ENCODE data around the gene ENPP6.

ENPP6 gene

DNA sequence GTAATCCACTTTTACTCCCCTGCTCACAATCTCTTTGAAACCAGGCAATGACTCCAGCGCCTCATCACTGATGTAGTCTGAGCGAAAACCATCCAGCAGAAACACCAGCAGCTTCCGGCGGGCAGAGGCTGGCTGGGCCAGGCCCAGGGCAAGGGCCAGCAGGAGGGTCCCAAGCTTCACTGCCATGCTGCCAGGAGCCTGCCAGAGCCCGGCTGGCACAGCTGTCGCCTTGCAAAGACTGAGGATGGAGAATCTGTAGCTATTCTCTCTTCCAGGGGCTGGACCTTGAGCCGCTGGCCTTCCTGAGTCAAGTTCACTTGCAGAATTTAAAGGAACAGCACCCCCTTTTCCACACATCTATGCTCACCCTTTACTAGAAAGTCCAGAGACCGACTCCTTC lies at the start of gene ENPP6:
Gene ENPP6, minus strand, starts transcription at position 240 of the 400 bp plus-strand sequence. Its CDS starts 54 bp downstream, at position 186.
- Mint-ChIP-seq H3K27ac (no peak within 1 kb of the TSS), H3K4me1 (no peaks in the 10 kb centered on the region), H3K36me3 (ENCODE audit: low read depth) (no peaks in the 10 kb centered on the region), H3K27me3 (peaks cover 15% of the 10 kb centered on the region), H3K9me3 (no peaks in the 10 kb centered on the region), H3K4me3 (no peak within 1 kb of the TSS)
- no peak for DNase-seq
- ATAC-seq, result no peak

GRCh38 chr4:184267206-184267608 lies 49.5 kb upstream of the ENPP6 start:
- ATAC-seq (no peak), DNase-seq (no peak)
- Mint-ChIP-seq H3K4me3 (peak overlapping the region; percentile 81), H3K36me3 (ENCODE audit: low read depth) (no peaks in the 10 kb centered on the region), H3K27me3 (no peaks in the 10 kb centered on the region), H3K4me1 (peaks cover 72% of the 10 kb centered on the region), H3K9me3 (no peaks in the 10 kb centered on the region), H3K27ac (peak overlapping the region; percentile 93)

DNA sequence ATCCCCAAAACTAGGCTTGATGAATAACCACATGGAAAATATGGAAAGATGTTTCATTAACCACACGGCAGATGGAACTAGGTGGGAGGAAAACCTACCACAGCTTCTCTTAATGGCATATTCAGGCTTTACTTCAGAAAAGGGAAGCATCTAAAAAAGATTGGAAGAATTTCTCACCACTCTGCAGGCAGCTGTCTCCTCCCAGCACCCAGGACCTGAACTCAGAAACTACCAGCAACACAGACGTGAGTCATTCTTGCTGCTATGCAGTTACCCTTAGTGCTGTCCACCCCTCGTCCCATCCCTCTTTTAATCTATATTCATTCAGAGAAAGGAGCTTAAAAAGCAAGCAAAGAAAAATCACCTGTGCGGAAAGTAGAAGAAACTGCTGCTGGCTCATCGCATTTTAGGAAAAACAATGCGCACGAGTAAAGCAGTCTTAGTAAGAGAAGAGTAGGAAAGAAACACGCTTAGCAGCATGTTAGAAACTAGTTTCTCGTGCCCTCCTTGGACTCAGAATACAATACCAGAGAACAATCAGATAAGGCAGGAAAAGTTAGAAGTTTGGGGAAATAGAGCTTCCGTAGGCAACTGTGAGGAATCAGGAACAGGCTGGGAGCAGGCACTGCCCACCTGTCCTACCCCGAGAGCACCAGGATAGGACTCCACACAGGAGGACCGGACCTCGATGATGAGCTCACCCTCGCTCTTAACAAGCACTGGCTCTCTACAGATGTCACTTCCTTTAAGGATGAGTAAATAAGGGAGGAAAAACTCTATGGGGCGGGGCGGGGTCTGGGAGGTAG lies 48.1 kb upstream of the ENPP6 start:
- Mint-ChIP-seq H3K9me3 (no peaks in the 10 kb centered on the region), H3K27me3 (no peaks in the 10 kb centered on the region), H3K4me3 (peak overlapping the region; percentile 10), H3K36me3 (ENCODE audit: low read depth) (no peaks in the 10 kb centered on the region), H3K27ac (peak overlapping the region; percentile 37), H3K4me1 (peaks cover 71% of the 10 kb centered on the region)
- ATAC-seq (no peak), DNase-seq (no peak)

DNA sequence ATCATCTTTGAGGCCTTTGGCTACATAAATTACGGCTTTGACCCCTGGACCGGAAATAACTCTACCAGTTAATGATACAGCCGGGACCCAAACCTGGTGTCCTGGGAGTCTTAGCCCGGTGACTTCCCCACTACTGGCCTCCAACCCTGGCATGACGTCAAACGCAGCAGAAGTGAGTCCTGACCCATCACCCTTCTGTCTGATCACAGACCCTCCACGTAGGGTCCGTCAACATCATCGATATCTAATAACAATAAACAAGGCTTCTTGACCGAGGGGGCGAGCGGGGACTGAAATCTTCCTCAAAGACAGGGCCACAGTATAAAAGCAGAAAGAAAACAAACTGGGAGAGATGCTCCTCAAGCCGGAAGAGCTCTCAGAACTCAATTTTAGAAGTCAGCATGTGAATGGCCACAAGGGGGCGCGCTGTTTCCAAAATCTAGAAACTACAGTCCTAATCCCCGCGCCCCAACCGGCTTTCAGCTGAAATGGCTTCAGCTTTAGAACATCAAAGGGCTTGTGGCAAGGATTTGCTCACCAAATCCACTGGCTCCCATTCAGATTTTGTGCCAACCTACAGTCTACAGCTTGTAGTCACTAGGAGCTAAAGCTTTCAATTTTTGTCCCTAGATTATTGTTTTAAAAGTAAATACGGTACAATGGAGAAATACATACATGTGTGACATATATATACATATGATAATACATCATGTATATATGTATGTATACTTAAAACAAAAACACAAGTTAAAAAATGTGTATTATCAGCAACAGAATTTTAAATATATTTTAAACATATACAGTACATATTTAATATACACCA lies 46.4 kb upstream of the ENPP6 start:
- Mint-ChIP-seq H3K4me3 (no peak overlapping the region), H3K36me3 (ENCODE audit: low read depth) (no peaks in the 10 kb centered on the region), H3K4me1 (peaks cover 55% of the 10 kb centered on the region), H3K27ac (peak overlapping the region; percentile 32), H3K27me3 (no peaks in the 10 kb centered on the region), H3K9me3 (no peaks in the 10 kb centered on the region)
- ATAC-seq (peak; percentile 61), DNase-seq (peak; percentile 96)

DNA sequence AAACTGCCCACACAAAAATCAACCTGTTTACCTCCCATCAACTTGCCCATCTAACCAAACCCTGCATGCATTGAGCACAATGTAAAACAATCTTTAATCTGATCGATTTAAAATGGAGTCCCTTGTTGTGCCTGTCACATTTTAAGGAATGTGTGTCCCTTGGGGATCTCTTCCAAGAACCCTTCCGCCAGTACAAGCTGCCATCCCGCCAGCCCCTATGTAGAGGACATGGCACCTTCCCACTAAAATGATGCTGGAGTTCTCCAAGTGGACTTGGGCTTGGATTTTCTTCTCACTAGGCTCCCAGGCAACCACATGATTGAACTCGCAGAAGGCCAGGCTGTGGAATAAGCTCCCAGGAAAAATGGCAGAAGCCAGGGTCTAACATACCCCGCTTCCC lies 45.8 kb upstream of the ENPP6 start:
- H3K4me3 Mint-ChIP-seq, result no peak overlapping the region
- no peaks in the 10 kb centered on the region for H3K36me3 Mint-ChIP-seq (ENCODE audit: low read depth)
- DNase-seq (no peak), ATAC-seq (no peak)
- peaks cover 50% of the 10 kb centered on the region for H3K4me1 Mint-ChIP-seq
- H3K27ac Mint-ChIP-seq, result peak overlapping the region; percentile 41
- no peaks in the 10 kb centered on the region for H3K9me3 Mint-ChIP-seq
- H3K27me3 Mint-ChIP-seq, result no peaks in the 10 kb centered on the region

DNA sequence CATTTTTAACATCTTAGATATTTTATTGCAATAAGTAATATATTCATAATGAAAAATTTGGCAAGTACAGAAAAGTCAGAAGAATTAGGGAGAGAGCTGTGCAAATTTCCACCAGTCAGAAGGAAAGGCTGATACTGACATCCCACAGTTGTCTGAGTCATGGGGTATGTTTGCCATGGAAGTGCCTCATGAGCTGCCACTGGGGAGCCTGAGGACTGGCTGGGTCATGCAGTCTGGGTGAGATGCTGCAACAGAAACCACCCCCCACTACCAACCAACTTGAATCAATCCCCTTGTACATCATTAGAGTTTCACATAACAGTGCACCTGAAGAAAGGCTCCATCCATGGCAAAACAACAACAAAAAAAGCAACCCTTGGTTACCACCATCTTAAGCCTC lies 45.2 kb upstream of the ENPP6 start:
- peak overlapping the region; percentile 41 for H3K27ac Mint-ChIP-seq
- no peaks in the 10 kb centered on the region for H3K27me3 Mint-ChIP-seq
- ATAC-seq (peak; percentile 84), DNase-seq (no peak)
- H3K4me3 Mint-ChIP-seq, result no peak overlapping the region
- no peaks in the 10 kb centered on the region for H3K36me3 Mint-ChIP-seq (ENCODE audit: low read depth)
- H3K9me3 Mint-ChIP-seq, result no peaks in the 10 kb centered on the region
- H3K4me1 Mint-ChIP-seq, result peaks cover 44% of the 10 kb centered on the region

GRCh38 chr4:184261246-184261645 lies 43.6 kb upstream of the ENPP6 start:
- Mint-ChIP-seq H3K36me3 (ENCODE audit: low read depth) (no peaks in the 10 kb centered on the region), H3K4me1 (peaks cover 31% of the 10 kb centered on the region), H3K27ac (no peak overlapping the region), H3K4me3 (no peak overlapping the region), H3K27me3 (no peaks in the 10 kb centered on the region), H3K9me3 (no peaks in the 10 kb centered on the region)
- DNase-seq (no peak), ATAC-seq (no peak)

DNA sequence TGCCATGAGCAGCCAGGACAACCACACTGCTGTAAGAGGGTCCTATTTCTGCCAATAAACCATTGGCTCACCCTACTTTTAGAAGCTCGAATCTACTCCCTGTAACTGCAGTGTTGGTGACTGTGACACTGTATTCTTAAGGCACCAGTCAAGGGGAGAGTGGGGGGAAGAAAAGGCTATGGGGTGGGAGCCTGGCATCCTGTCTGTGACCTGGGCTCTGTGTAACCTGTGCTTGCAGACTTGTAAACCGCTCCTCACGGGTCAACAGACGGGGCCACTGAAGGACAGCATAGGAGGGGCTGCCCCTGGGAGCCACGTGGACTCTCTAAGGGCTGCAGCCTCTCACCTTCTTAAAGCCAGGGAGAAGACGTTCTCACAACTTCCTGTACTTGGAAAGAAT lies 42.2 kb upstream of the ENPP6 start:
- Mint-ChIP-seq H3K9me3 (no peaks in the 10 kb centered on the region), H3K27ac (no peak overlapping the region), H3K36me3 (ENCODE audit: low read depth) (no peaks in the 10 kb centered on the region), H3K27me3 (no peaks in the 10 kb centered on the region), H3K4me1 (peaks cover 24% of the 10 kb centered on the region), H3K4me3 (no peak overlapping the region)
- DNase-seq, result no peak
- ATAC-seq, result no peak

- ATAC-seq (no peak), DNase-seq (no peak)
- Mint-ChIP-seq H3K4me1 (peaks cover 23% of the 10 kb centered on the region), H3K9me3 (no peaks in the 10 kb centered on the region), H3K4me3 (no peak overlapping the region), H3K27ac (no peak overlapping the region), H3K27me3 (no peaks in the 10 kb centered on the region), H3K36me3 (ENCODE audit: low read depth) (no peaks in the 10 kb centered on the region)
Measured at GRCh38 chr4:184259081-184259480, 41.4 kb upstream of the ENPP6 start.

GRCh38 chr4:184255871-184256642 lies 38.4 kb upstream of the ENPP6 start:
- DNase-seq, result no peak
- Mint-ChIP-seq H3K27ac (peak overlapping the region; percentile 39), H3K4me1 (peaks cover 29% of the 10 kb centered on the region), H3K36me3 (ENCODE audit: low read depth) (no peaks in the 10 kb centered on the region), H3K9me3 (no peaks in the 10 kb centered on the region), H3K27me3 (no peaks in the 10 kb centered on the region), H3K4me3 (no peak overlapping the region)
- ATAC-seq, result no peak

DNA sequence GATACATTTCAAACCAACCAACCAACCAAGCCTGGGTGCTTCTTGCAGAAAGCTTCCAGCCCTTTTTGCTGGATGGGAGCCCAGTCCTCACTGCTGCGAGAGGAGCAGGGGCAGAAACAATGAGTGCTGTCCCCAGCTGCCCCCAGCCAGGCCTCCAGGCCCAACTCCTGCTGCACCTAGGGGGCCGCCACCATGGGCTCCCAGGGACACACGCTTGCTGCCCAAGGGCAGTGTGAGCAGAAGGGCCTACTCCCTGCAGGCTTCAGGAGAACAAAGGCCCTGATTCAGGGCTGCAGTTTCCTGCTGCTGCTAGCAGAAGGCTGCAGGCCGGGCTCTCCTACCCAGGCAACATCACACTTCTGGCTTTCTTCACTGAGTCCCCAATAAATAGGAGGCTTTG lies 37.7 kb upstream of the ENPP6 start:
- Mint-ChIP-seq H3K36me3 (ENCODE audit: low read depth) (no peaks in the 10 kb centered on the region), H3K4me3 (no peak overlapping the region), H3K9me3 (no peaks in the 10 kb centered on the region), H3K4me1 (peaks cover 33% of the 10 kb centered on the region), H3K27ac (no peak overlapping the region), H3K27me3 (no peaks in the 10 kb centered on the region)
- no peak for ATAC-seq
- no peak for DNase-seq

DNA sequence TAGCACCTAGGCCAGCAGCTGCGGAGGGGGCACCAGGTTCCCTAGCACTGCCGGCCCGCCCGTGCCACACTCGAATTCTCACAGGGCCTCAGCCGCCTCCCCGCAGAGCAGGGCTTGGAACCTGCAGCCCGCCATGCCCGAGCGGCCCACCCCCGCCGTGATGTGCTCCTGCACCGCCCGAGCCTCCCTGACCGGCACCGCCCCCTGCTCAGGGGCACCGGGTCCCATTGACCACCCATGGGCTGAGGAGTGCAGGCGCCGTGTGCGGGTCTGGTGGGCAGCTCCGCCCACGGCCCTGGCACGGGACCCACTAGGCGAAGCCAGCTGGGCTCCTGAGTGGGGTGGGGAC lies 35.4 kb upstream of the ENPP6 start:
- Mint-ChIP-seq H3K4me3 (no peak overlapping the region), H3K27ac (no peak overlapping the region), H3K27me3 (peaks cover 2% of the 10 kb centered on the region), H3K9me3 (no peaks in the 10 kb centered on the region), H3K36me3 (ENCODE audit: low read depth) (no peaks in the 10 kb centered on the region), H3K4me1 (peaks cover 36% of the 10 kb centered on the region)
- no peak for ATAC-seq
- DNase-seq, result no peak

GRCh38 chr4:184252136-184253071 lies 34.7 kb upstream of the ENPP6 start:
- DNase-seq (no peak), ATAC-seq (peak; percentile 58)
- peak overlapping the region; percentile 90 for H3K27ac Mint-ChIP-seq
- H3K4me3 Mint-ChIP-seq, result peak overlapping the region; percentile 24
- H3K27me3 Mint-ChIP-seq, result peaks cover 2% of the 10 kb centered on the region
- no peaks in the 10 kb centered on the region for H3K9me3 Mint-ChIP-seq
- H3K4me1 Mint-ChIP-seq, result peaks cover 36% of the 10 kb centered on the region
- no peaks in the 10 kb centered on the region for H3K36me3 Mint-ChIP-seq (ENCODE audit: low read depth)

DNA sequence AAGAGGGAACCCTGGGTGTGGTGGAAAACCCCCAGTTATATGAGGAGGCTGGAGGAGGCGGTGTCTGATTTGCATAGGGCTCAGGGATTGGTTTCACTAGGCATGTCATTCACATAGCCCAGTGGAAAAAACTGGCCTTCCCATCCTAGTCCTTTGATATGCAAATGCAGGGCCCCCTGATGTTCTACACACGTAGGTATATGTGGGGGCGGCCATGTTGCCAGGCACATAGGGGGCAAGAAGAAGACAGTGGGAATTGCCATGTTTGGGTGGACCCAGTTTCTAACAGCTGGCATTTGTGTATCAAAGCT lies 34.0 kb upstream of the ENPP6 start:
- Mint-ChIP-seq H3K9me3 (no peaks in the 10 kb centered on the region), H3K4me3 (peak overlapping the region; percentile 13), H3K36me3 (ENCODE audit: low read depth) (no peaks in the 10 kb centered on the region), H3K27me3 (peaks cover 2% of the 10 kb centered on the region), H3K4me1 (peaks cover 36% of the 10 kb centered on the region), H3K27ac (peak overlapping the region; percentile 90)
- peak; percentile 73 for ATAC-seq
- peak; percentile 49 for DNase-seq

Data from activated naive CD8-positive, alpha-beta T cell treated with anti-CD3 and anti-CD28 coated beads, Interleukin-2, amount 50 U/mL, for 24 hours (primary cell).